H9 (cell line): ENCODE results near the gene CD164. TPM values are rescaled to one million over a fixed set of nuclear protein-coding genes. Genes with fewer than 3 reads are reported as not detected.

Experiments used
- DNase-seq: peaks from one replicate; pipeline ENCODE4 v3.0.0-alpha.2; 2017
- H2AFZ ChIP-seq: one replicate; pipeline ENCODE4 v1.6.1; 2013; ENCODE audit warnings: mild to moderate bottlenecking, low read length, control low read depth, moderate library complexity
- H2AK5ac ChIP-seq: 2 replicates; pipeline ENCODE4 v1.6.1; 2013; ENCODE audit warnings: low read length, control low read depth, mixed read lengths; ENCODE audit not compliant: insufficient read length
- H2BK120ac ChIP-seq: one replicate; pipeline ENCODE4 v1.6.1; 2013; ENCODE audit warnings: low read depth, mild to moderate bottlenecking, low read length, control low read depth, inconsistent platforms; ENCODE audit not compliant: poor library complexity, severe bottlenecking
- H2BK12ac ChIP-seq: 2 replicates; pipeline ENCODE4 v1.6.1; 2013; ENCODE audit warnings: low read length, control low read depth, mixed read lengths, low read depth; ENCODE audit not compliant: insufficient read length
- H2BK15ac ChIP-seq: 2 replicates; pipeline ENCODE4 v1.6.1; 2013; ENCODE audit warnings: low read depth, low read length, control low read depth
- H2BK20ac ChIP-seq: one replicate; pipeline ENCODE4 v1.6.1; 2013; ENCODE audit warnings: low read depth, mild to moderate bottlenecking, low read length, control low read depth, inconsistent platforms; ENCODE audit not compliant: poor library complexity, severe bottlenecking
- H2BK5ac ChIP-seq: 2 replicates; pipeline ENCODE4 v1.6.1; 2013; ENCODE audit warnings: low read length, control low read depth, mixed read lengths; ENCODE audit not compliant: insufficient read length
- H3K14ac ChIP-seq: 2 replicates; pipeline ENCODE4 v1.6.1; 2013; ENCODE audit warnings: low read length, control low read depth; ENCODE audit not compliant: insufficient read depth
- H3K18ac ChIP-seq: 2 replicates; pipeline ENCODE4 v1.6.1; 2013; ENCODE audit warnings: low read depth, mild to moderate bottlenecking, mixed read lengths, low read length, control low read depth; ENCODE audit not compliant: insufficient read length
- H3K23ac ChIP-seq: 2 replicates; pipeline ENCODE4 v1.6.1; 2013; ENCODE audit warnings: low read length, control low read depth, mixed read lengths, low read depth; ENCODE audit not compliant: insufficient read length
- H3K23me2 ChIP-seq: 2 replicates; pipeline ENCODE4 v1.6.1; 2013; ENCODE audit warnings: low read depth, mild to moderate bottlenecking, mixed read lengths, low read length, control low read depth; ENCODE audit not compliant: insufficient read length, poor library complexity, severe bottlenecking
- H3K27ac ChIP-seq: 2 replicates; pipeline ENCODE4 v1.5.1; 2013; ENCODE audit warnings: low read length, control low read depth, mixed read lengths, low read depth; ENCODE audit not compliant: insufficient read length
- H3K27me3 ChIP-seq: 2 replicates; pipeline ENCODE4 v1.6.1; 2013; ENCODE audit warnings: low read length, control low read depth, inconsistent platforms; ENCODE audit not compliant: insufficient read depth
- H3K4ac ChIP-seq: 2 replicates; pipeline ENCODE4 v1.6.1; 2013; ENCODE audit warnings: low read depth, mild to moderate bottlenecking, control low read depth, inconsistent platforms, low read length, moderate library complexity
- H3K4me1 ChIP-seq: 2 replicates; pipeline ENCODE4 v1.6.1; 2013; ENCODE audit warnings: low read length, control low read depth, inconsistent platforms; ENCODE audit not compliant: insufficient read depth
- H3K4me2 ChIP-seq: 2 replicates; pipeline ENCODE4 v1.6.1; 2013; ENCODE audit warnings: low read length, control low read depth, mixed read lengths; ENCODE audit not compliant: insufficient read length, insufficient read depth
- H3K56ac ChIP-seq: 2 replicates; pipeline ENCODE4 v1.6.1; 2013; ENCODE audit warnings: low read depth, mild to moderate bottlenecking, mixed read lengths, low read length, control low read depth; ENCODE audit not compliant: insufficient read length
- H3K79me1 ChIP-seq: 2 replicates; pipeline ENCODE4 v1.6.1; 2013; ENCODE audit warnings: low read depth, mild to moderate bottlenecking, moderate library complexity, low read length, control low read depth, inconsistent platforms; ENCODE audit not compliant: insufficient read depth, poor library complexity, severe bottlenecking
- H3K79me2 ChIP-seq: 2 replicates; pipeline ENCODE4 v1.6.1; 2013; ENCODE audit warnings: low read length, control low read depth, inconsistent platforms; ENCODE audit not compliant: insufficient read depth
- H3K9ac ChIP-seq: 2 replicates; pipeline ENCODE4 v1.6.1; 2013; ENCODE audit warnings: low read length, control low read depth, mixed read lengths; ENCODE audit not compliant: insufficient read length; ENCODE audit errors: extremely low read depth
- H3K9me3 ChIP-seq: one replicate; pipeline ENCODE4 v1.6.1; 2013; ENCODE audit warnings: low read depth, low read length, inconsistent platforms; ENCODE audit not compliant: control insufficient read depth
- H3T11ph ChIP-seq: one replicate; pipeline ENCODE4 v1.6.1; 2013; ENCODE audit warnings: mild to moderate bottlenecking, low read length, control low read depth, inconsistent platforms
- H4K20me1 ChIP-seq: one replicate; pipeline ENCODE4 v1.6.1; 2013; ENCODE audit not compliant: control insufficient read depth, insufficient read length, insufficient read depth
- H4K5ac ChIP-seq: 2 replicates; pipeline ENCODE4 v1.6.1; 2013; ENCODE audit warnings: low read depth, mild to moderate bottlenecking, mixed read lengths, low read length, control low read depth; ENCODE audit not compliant: insufficient read length
- H4K8ac ChIP-seq: replicated peaks from 2 replicates; pipeline ENCODE4 v1.6.1; 2013; ENCODE audit warnings: low read length, control low read depth, mixed read lengths, low read depth; ENCODE audit not compliant: insufficient read length
- H4K91ac ChIP-seq: 2 replicates; pipeline ENCODE4 v1.6.1; 2013; ENCODE audit warnings: low read depth, mild to moderate bottlenecking, moderate library complexity, mixed read lengths, low read length, control low read depth; ENCODE audit not compliant: insufficient read length
- H3K27ac Mint-ChIP-seq, 3 experiments: 2 replicates in 2 of 3; 3 replicates in 1 of 3; pipeline ENCODE4 v1.8.0; 2020 to 2021; ENCODE audit warnings: mixed read lengths in 3 of 3, mild to moderate bottlenecking in 1 of 3, moderate library complexity in 1 of 3
- H3K27me3 Mint-ChIP-seq: 2 replicates; pipeline ENCODE4 v1.8.0; 2021; ENCODE audit warnings: low read depth, mild to moderate bottlenecking, moderate library complexity, mixed read lengths
- H3K36me3 Mint-ChIP-seq, 3 experiments: 2 replicates in 2 of 3; 3 replicates in 1 of 3; pipeline ENCODE4 v1.8.0; 2020 to 2021; ENCODE audit warnings: low read depth in 3 of 3, mixed read lengths in 3 of 3; ENCODE audit not compliant: insufficient read depth in 1 of 3
- H3K4me1 Mint-ChIP-seq, 2 experiments: 2 replicates each; pipeline ENCODE4 v1.8.0; 2020; ENCODE audit warnings: mixed read lengths in 2 of 2
- H3K4me3 Mint-ChIP-seq, 2 experiments: 2 replicates in 1 of 2; 3 replicates in 1 of 2; pipeline ENCODE4 v1.8.0; 2020 to 2021; ENCODE audit warnings: mild to moderate bottlenecking in 2 of 2, mixed read lengths in 2 of 2, moderate library complexity in 1 of 2
- H3K9me3 Mint-ChIP-seq, 2 experiments: 2 replicates in 1 of 2; 3 replicates in 1 of 2; pipeline ENCODE4 v1.8.0; 2020; ENCODE audit warnings: mild to moderate bottlenecking in 2 of 2, mixed read lengths in 2 of 2, moderate library complexity in 1 of 2
- CTCF ChIP-seq: fragments of 200-600 bp; sonication (generic); conservative IDR thresholded peaks from 3 replicates; pipeline ENCODE4 v1.8.0; 2021; ENCODE audit warnings: antibody characterized with exemption, mild to moderate bottlenecking
- WGBS: extraction: QIAGEN DNeasy Blood & Tissue Kit; methylation state at CpG from one replicate; pipeline ENCODE4 v1.1.7; 2013; ENCODE audit warnings: missing lambda C conversion rate, low lambda C conversion rate, mixed read lengths; ENCODE audit not compliant: insufficient read length; ENCODE audit errors: extremely low coverage; 5-methylcytosine and 5-hydroxymethylcytosine counted together
- total RNA-seq: library from RNA; stranded (reverse); gene quantifications from 2 replicates; pipeline ENCODE4 v1.2.1, GENCODE V29; 2021

The CD164 gene
- total RNA-seq, 1 experiment from 2014 or later = 130 TPM

GRCh38 chr6:109343518-109343917, 38.7 kb downstream of the CD164 start:
- Histone ChIP-seq H3K9me3 (no peaks in the 10 kb centered on the region), H2BK5ac (no peak overlapping the region), H3K4me2 (no peak overlapping the region), H3K79me2 (no peaks in the 10 kb centered on the region), H4K91ac (no peak overlapping the region), H3T11ph (no peak overlapping the region), H3K56ac (no peak overlapping the region), H3K23ac (no peak overlapping the region), H3K4ac (no peak overlapping the region), H3K79me1 (no peaks in the 10 kb centered on the region), H2AFZ (no peak overlapping the region), H3K18ac (no peak overlapping the region), H3K4me1 (no peaks in the 10 kb centered on the region), H3K9ac (no peak overlapping the region), H3K14ac (no peak overlapping the region), H3K23me2 (no peaks in the 10 kb centered on the region), H2BK15ac (no peak overlapping the region), H2BK12ac (no peak overlapping the region), H3K27ac (no peak overlapping the region), H2BK20ac (no peak overlapping the region), H3K27me3 (no peaks in the 10 kb centered on the region), H4K8ac (no peak overlapping the region), H2BK120ac (no peak overlapping the region), H4K5ac (no peak overlapping the region), H4K20me1 (no peaks in the 10 kb centered on the region), H2AK5ac (no peak overlapping the region)
- no peaks in the 10 kb centered on the region; the same call in 1 of the 2 replicates for H3K27me3 Mint-ChIP-seq
- H3K9me3 Mint-ChIP-seq = no peaks in the 10 kb centered on the region
- H3K27ac Mint-ChIP-seq = no peak overlapping the region
- WGBS = no CpG with 5 or more reads among the region's 7 CpGs
- no peaks in the 10 kb centered on the region; a peak in 1 of 7 replicates for H3K36me3 Mint-ChIP-seq
- no peak overlapping the region for H3K4me3 Mint-ChIP-seq
- peaks cover 5 to 9% of the 10 kb centered on the region in 2 experiments for H3K4me1 Mint-ChIP-seq
- no peak for DNase-seq
- TF ChIP-seq CTCF = no peak
